A673 (cell line): ENCODE results near the gene EXOC3L4. TPM values are rescaled to one million over a fixed set of nuclear protein-coding genes. Genes with fewer than 3 reads are reported as not detected.

Experiments
- BruUV-seq: library from RNA; stranded (reverse); fragments of 400-500 nt; replicated peaks from 2 replicates; lab custom pipeline; 2021; lab: Mats Ljungman, UMichigan
- CTCF ChIA-PET: fragments of 300-600 bp; sonication (Branson Sonifier 250); formaldehyde crosslinking; loops from one replicate; lab custom pipeline; 2022; ENCODE audit warnings: antibody characterized with exemption; lab: Charles Lee
- POLR2A ChIA-PET: fragments of 300-600 bp; sonication (Branson Sonifier 250); formaldehyde crosslinking; loops from one replicate; lab custom pipeline; 2022; ENCODE audit warnings: antibody characterized with exemption; ENCODE audit not compliant: low non-redundant PET; lab: Charles Lee
- DNase-seq: peaks from one replicate; pipeline ENCODE4 v3.0.0-alpha.2; 2015; ENCODE audit warnings: low spot score
- H3K27ac ChIP-seq: fragments of 200-600 bp; sonication (generic); 2 replicates; pipeline ENCODE4 v1.5.1; 2016; ENCODE audit warnings: mixed run types, low read depth, mild to moderate bottlenecking, mixed read lengths, antibody characterized with exemption, low read length; ENCODE audit not compliant: poor library complexity, severe bottlenecking
- H3K27me3 ChIP-seq: fragments of 200-600 bp; sonication (generic); replicated peaks from 2 replicates; pipeline ENCODE4 v1.6.1; 2017; ENCODE audit warnings: mixed run types, low read depth, mild to moderate bottlenecking, mixed read lengths, antibody characterized with exemption, low read length; ENCODE audit not compliant: insufficient read depth, poor library complexity
- H3K36me3 ChIP-seq: fragments of 200-600 bp; sonication (generic); 2 replicates; pipeline ENCODE4 v1.6.1; 2016; ENCODE audit warnings: mixed run types, mild to moderate bottlenecking, mixed read lengths, antibody characterized with exemption, low read length; ENCODE audit not compliant: insufficient read depth, poor library complexity, severe bottlenecking
- H3K4me1 ChIP-seq: fragments of 200-600 bp; sonication (generic); 2 replicates; pipeline ENCODE4 v1.6.1; 2017; ENCODE audit warnings: mixed run types, mild to moderate bottlenecking, mixed read lengths, antibody characterized with exemption, low read length; ENCODE audit not compliant: insufficient read depth, poor library complexity, severe bottlenecking
- H3K4me3 ChIP-seq: fragments of 200-600 bp; sonication (generic); 2 replicates; pipeline ENCODE4 v1.5.1; 2016; ENCODE audit warnings: low read depth, mixed run types, mild to moderate bottlenecking, mixed read lengths, low read length; ENCODE audit not compliant: poor library complexity, severe bottlenecking
- H3K9me3 ChIP-seq: fragments of 200-600 bp; sonication (generic); 2 replicates; pipeline ENCODE4 v1.6.1; 2016; ENCODE audit warnings: mixed run types, low read depth, mild to moderate bottlenecking, mixed read lengths, antibody characterized with exemption, low read length; ENCODE audit not compliant: poor library complexity, severe bottlenecking
- CTCF ChIP-seq: fragments of 300-800, 200-600 bp; sonication (generic); conservative IDR thresholded peaks from 2 replicates; pipeline ENCODE4 v1.5.1; 2017; ENCODE audit warnings: low read depth, mild to moderate bottlenecking, antibody characterized with exemption, low read length, moderate library complexity, mixed read lengths
- EZH2 ChIP-seq: fragments of 200-600 bp; sonication (generic); IDR thresholded peaks from 2 replicates; pipeline ENCODE4 v1.6.1; 2017; ENCODE audit warnings: borderline replicate concordance, low read depth, mild to moderate bottlenecking, mixed read lengths, antibody characterized with exemption, low read length; ENCODE audit not compliant: poor library complexity, severe bottlenecking
- intact Hi-C: fragments of 100-400 bp; cut with micrococcal nuclease; formaldehyde crosslinking; loops from one replicate; pipeline ENCODE4 v1.10.0; 2022; ENCODE audit not compliant: unreplicated experiment
- total RNA-seq: library from RNA; stranded (reverse); gene quantifications from 2 replicates; pipeline ENCODE4 v1.2.3, GENCODE V29; 2021

Gene EXOC3L4
- total RNA-seq, 1 experiment from 2014 or later, result not detected

- DNase-seq, result no peak
- Histone ChIP-seq H3K36me3 (no peaks in the 10 kb centered on the region), H3K27me3 (no peaks in the 10 kb centered on the region), H3K4me1 (peaks cover under 1% of the 10 kb centered on the region), H3K9me3 (no peaks in the 10 kb centered on the region), H3K4me3 (no peak overlapping the region), H3K27ac (no peak overlapping the region)
- POLR2A ChIA-PET, result no interaction called here
- intact Hi-C loops, result no loop called here
- no TSS peak for BruUV-seq
- TF ChIP-seq CTCF, result no peak
- TF ChIP-seq EZH2, result no peak
- CTCF ChIA-PET, result interaction anchor here (0.7 to 1.6 kb wide), 2 partner anchors 8 to 521 kb away, joined by 4 to 6 read pairs; no protein-coding TSS in a partner anchor
These were observed 1.9 kb downstream of the EXOC3L4 start for GRCh38 chr14:103096387-103096786.

GRCh38 chr14:103097244-103097993 lies 2.9 kb downstream of the EXOC3L4 start:
- no peak overlapping the region for H3K27ac ChIP-seq
- no peaks in the 10 kb centered on the region for H3K4me1 ChIP-seq
- peaks cover 6% of the 10 kb centered on the region for H3K27me3 ChIP-seq
- no peaks in the 10 kb centered on the region for H3K36me3 ChIP-seq
- ChIA-PET POLR2A (no interaction called here), CTCF (no interaction called here)
- no TSS peak for BruUV-seq
- no peak overlapping the region for H3K4me3 ChIP-seq
- intact Hi-C loops, result no loop called here
- H3K9me3 ChIP-seq, result no peaks in the 10 kb centered on the region
- no peak for DNase-seq
- TF ChIP-seq CTCF (no peak), EZH2 (no peak)

- Histone ChIP-seq H3K9me3 (no peaks in the 10 kb centered on the region), H3K4me3 (no peak overlapping the region), H3K4me1 (peaks cover under 1% of the 10 kb centered on the region), H3K27me3 (peaks cover 14% of the 10 kb centered on the region), H3K27ac (no peak overlapping the region), H3K36me3 (no peaks in the 10 kb centered on the region)
- BruUV-seq, result no TSS peak
- TF ChIP-seq CTCF (no peak), EZH2 (no peak)
- ChIA-PET CTCF (no interaction called here), POLR2A (no interaction called here)
- intact Hi-C loops, result no loop called here
- no peak for DNase-seq
These were observed 3.8 kb downstream of the EXOC3L4 start for GRCh38 chr14:103097994-103098957.
